Left hindlimb (tissue), 1 donor: ENCODE measurements around the gene XRN2.
"Not testable (repeated sequence)": the region's sequence is repeated elsewhere in the genome, so short reads cannot be mapped to it uniquely, and the experiment has no call there.

Experiments used
- DNase-seq: peaks from one replicate; pipeline ENCODE4 v3.0.0-alpha.2; 2018

The XRN2 gene

GRCh38 chr20:21352703-21353102 lies 49.6 kb downstream of the XRN2 start:
- no peak for DNase-seq

- DNase-seq: no peak
Observed at GRCh38 chr20:21353236-21353635, 50.1 kb downstream of the XRN2 start.

GRCh38 chr20:21355981-21356380 lies 52.9 kb downstream of the XRN2 start:
- no peak for DNase-seq

- DNase-seq: no peak
Observed at GRCh38 chr20:21356386-21356785, 53.3 kb downstream of the XRN2 start.

- DNase-seq: no peak
Observed at GRCh38 chr20:21357844-21358243, 54.7 kb downstream of the XRN2 start.

- no peak for DNase-seq
Observed at GRCh38 chr20:21358737-21359136, 55.6 kb downstream of the XRN2 start.

GRCh38 chr20:21360705-21361104 lies 57.6 kb downstream of the XRN2 start:
- no peak for DNase-seq

- no peak for DNase-seq
Observed at GRCh38 chr20:21361266-21361665, 58.1 kb downstream of the XRN2 start.

GRCh38 chr20:21364413-21364812 lies 61.3 kb downstream of the XRN2 start:
- no peak for DNase-seq

- no peak for DNase-seq
Observed at GRCh38 chr20:21365771-21366170, 62.6 kb downstream of the XRN2 start.

GRCh38 chr20:21366273-21366672 lies 63.1 kb downstream of the XRN2 start:
- DNase-seq: not testable (repeated sequence)

GRCh38 chr20:21368791-21369190 lies 65.7 kb downstream of the XRN2 start:
- no peak for DNase-seq

- no peak for DNase-seq
Observed at GRCh38 chr20:21371193-21371592, 68.1 kb downstream of the XRN2 start.

- DNase-seq: no peak
Observed at GRCh38 chr20:21372016-21372415, 68.9 kb downstream of the XRN2 start.

GRCh38 chr20:21373436-21373835 lies 70.3 kb downstream of the XRN2 start:
- DNase-seq: no peak

- DNase-seq: no peak
Observed at GRCh38 chr20:21376626-21377025, 73.5 kb downstream of the XRN2 start.

GRCh38 chr20:21377701-21378100 lies 74.6 kb downstream of the XRN2 start:
- DNase-seq: no peak

- no peak for DNase-seq
Observed at GRCh38 chr20:21378259-21378658, 75.1 kb downstream of the XRN2 start.

- DNase-seq: no peak
Observed at GRCh38 chr20:21380711-21381110, 77.6 kb downstream of the XRN2 start.

- no peak for DNase-seq
Observed at GRCh38 chr20:21381619-21382018, 78.5 kb downstream of the XRN2 start.

- DNase-seq: no peak
Observed at GRCh38 chr20:21384308-21384892, 81.3 kb downstream of the XRN2 start.

- no peak for DNase-seq
Observed at GRCh38 chr20:21386111-21386510, 83.0 kb downstream of the XRN2 start.

GRCh38 chr20:21387528-21387927 lies 84.4 kb downstream of the XRN2 start:
- DNase-seq: no peak

GRCh38 chr20:21388566-21388965 lies 85.4 kb downstream of the XRN2 start:
- DNase-seq: no peak

GRCh38 chr20:21389368-21389767 lies 86.2 kb downstream of the XRN2 start:
- no peak for DNase-seq

GRCh38 chr20:21390768-21391167 lies 87.6 kb downstream of the XRN2 start:
- DNase-seq: no peak
